Hepatocyte (in vitro differentiated cells): ENCODE data around the gene MTCH2.

Experiments
- CTCF ChIP-seq: fragments of 200-600 bp; sonication (generic); IDR thresholded peaks from 2 replicates; pipeline ENCODE4 v1.5.1; 2016; ENCODE audit warnings: antibody characterized with exemption, mild to moderate bottlenecking; ENCODE audit not compliant: poor library complexity
- EZH2 ChIP-seq: fragments of 200-600 bp; sonication (generic); IDR thresholded peaks from 2 replicates; pipeline ENCODE4 v1.6.1; 2016; ENCODE audit warnings: antibody characterized with exemption, mild to moderate bottlenecking, borderline replicate concordance

DNA sequence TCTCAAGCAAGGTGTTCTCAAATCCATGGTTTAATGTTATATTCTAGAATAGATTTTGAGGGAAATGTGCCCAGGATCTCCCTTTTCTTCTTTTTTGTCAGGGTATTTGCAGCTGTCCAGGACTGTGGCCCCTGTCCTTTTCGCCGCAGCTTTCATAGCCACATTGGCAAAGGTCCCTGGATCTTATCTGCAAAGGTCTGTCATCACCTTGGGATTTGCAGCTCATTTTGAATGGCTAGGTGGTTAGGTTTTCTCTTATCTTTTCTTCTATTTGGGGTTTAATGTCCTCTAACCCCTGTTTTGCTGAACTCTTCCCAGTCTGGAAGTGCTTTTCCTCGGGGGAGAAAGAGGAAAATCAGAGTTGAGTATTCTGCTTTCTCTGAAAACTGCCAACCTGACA lies 36.4 kb downstream of the MTCH2 start:
- TF ChIP-seq CTCF (no peak), EZH2 (no peak)
